K562 (cell line): Measurements from ENCODE around the gene ATP6V1F. TPM values are rescaled to one million over a fixed set of nuclear protein-coding genes. Genes with fewer than 3 reads are reported as not detected.

ENCODE experiments used
- EZH2 ChIP-seq: IDR thresholded peaks from 2 replicates; pipeline ENCODE4 v1.6.1; 2012; ENCODE audit warnings: low read depth, mild to moderate bottlenecking, inconsistent platforms, low read length, borderline replicate concordance
- HDAC1 ChIP-seq, 2 experiments: fragments of 450-650 bp; IDR thresholded peaks; 2 replicates each; pipeline ENCODE4 v1.6.1; 2016 to 2017; ENCODE audit warnings: inconsistent platforms in 1 of 2, mild to moderate bottlenecking in 1 of 2, moderate library complexity in 1 of 2
- KDM5B ChIP-seq: fragments of 200-600 bp; sonication (generic); IDR thresholded peaks from 2 replicates; pipeline ENCODE4 v1.6.1; 2012; ENCODE audit warnings: low read depth, mild to moderate bottlenecking, moderate library complexity, low read length, control low read depth, inconsistent platforms; ENCODE audit not compliant: insufficient replicate concordance
- MYBL2 ChIP-seq, 2 experiments: fragments of 450-650 bp in 1 of 2; sonication (generic) in 1 of 2; formaldehyde crosslinking in 1 of 2; IDR thresholded peaks; 2 replicates each; pipeline versions ENCODE4 v1.6.1 to v1.8.1; 2017 to 2022; ENCODE audit warnings: borderline replicate concordance in 1 of 2, inconsistent platforms in 1 of 2, low read depth in 1 of 2, mild to moderate bottlenecking in 1 of 2, missing genetic modification reagents in 1 of 2, moderate library complexity in 1 of 2
- PTBP1 ChIP-seq: fragments of 200-400 bp; formaldehyde crosslinking; IDR thresholded peaks from 2 replicates; pipeline ENCODE4 v1.6.1; 2017; ENCODE audit warnings: low read depth, low read length
- TAL1 ChIP-seq: fragments of 450-650 bp; IDR thresholded peaks from 2 replicates; pipeline ENCODE4 v1.6.1; 2016; ENCODE audit warnings: mild to moderate bottlenecking
- UBTF ChIP-seq, 2 experiments: IDR thresholded peaks; 2 replicates each; pipeline ENCODE4 v1.6.1; 2012; ENCODE audit warnings: improper control_type of control experiment in 2 of 2, low read depth in 2 of 2, low read length in 2 of 2, borderline replicate concordance in 1 of 2
- ZNF197 ChIP-seq: fragments of 200-800 bp; sonication (Bioruptor generic); IDR thresholded peaks from 2 replicates; pipeline ENCODE4 v1.6.1; 2016; ENCODE audit warnings: low read depth, missing genetic modification characterization, missing compliant biosample characterization
- ZNF780A ChIP-seq: fragments of 250-450 bp; sonication (Bioruptor Pico); IDR thresholded peaks from 2 replicates; pipeline ENCODE4 v1.5.0; 2021; ENCODE audit warnings: mild to moderate bottlenecking
- polyA plus RNA-seq, 8 experiments: library from polyadenylated mRNA; depleted of rRNA in 4 of 8; stranded (reverse) in 5 of 8; unstranded in 3 of 8; fragments of >200 nt; fragmentation: Nextera tagmentation in 2 of 8; fragmentation: Illumina TruSeq in 1 of 8; extraction: Ambion mirVana in 2 of 8; extraction: Trizol in 1 of 8; gene quantifications; 2 replicates each; pipeline versions ENCODE4 v1.2.1 to v1.2.3, GENCODE V29; 2011 to 2014; ENCODE audit warnings: inconsistent platforms in 1 of 8, missing spikeins in 1 of 8
- total RNA-seq, 7 experiments: library from RNA; depleted of rRNA in 6 of 7; stranded (reverse); fragments of >200 nt in 6 of 7; fragmentation: Illumina TruSeq in 2 of 7; extraction: Trizol in 2 of 7; gene quantifications; 2 replicates each; pipeline versions ENCODE4 v1.2.1 to v1.2.3, GENCODE V29; 2011 to 2021; ENCODE audit warnings: low replicate concordance in 1 of 7
- TF ChIP-seq, protein P1 (sequence below): fragments of 250-450 bp; sonication (Bioruptor Pico); IDR thresholded peaks from 2 replicates; pipeline ENCODE4 v1.5.0; 2020; ENCODE audit warnings: mild to moderate bottlenecking, borderline replicate concordance
- TF ChIP-seq, protein P2 (sequence below): sonication (generic); formaldehyde crosslinking; IDR thresholded peaks from 2 replicates; pipeline ENCODE4 v1.9.0; 2022; ENCODE audit warnings: mild to moderate bottlenecking, missing genetic modification reagents
- TF ChIP-seq, protein P3 (sequence below): fragments of 250-450 bp; sonication (Bioruptor Pico); IDR thresholded peaks from 2 replicates; pipeline ENCODE4 v1.4.0; 2020

ATP6V1F gene
- total and polyA plus RNA-seq, 9 of the 15 experiments (the other 6 are each of a cell fraction or from before 2014, with no cell fraction given), result 206 to 1,123 (median 542) TPM

DNA sequence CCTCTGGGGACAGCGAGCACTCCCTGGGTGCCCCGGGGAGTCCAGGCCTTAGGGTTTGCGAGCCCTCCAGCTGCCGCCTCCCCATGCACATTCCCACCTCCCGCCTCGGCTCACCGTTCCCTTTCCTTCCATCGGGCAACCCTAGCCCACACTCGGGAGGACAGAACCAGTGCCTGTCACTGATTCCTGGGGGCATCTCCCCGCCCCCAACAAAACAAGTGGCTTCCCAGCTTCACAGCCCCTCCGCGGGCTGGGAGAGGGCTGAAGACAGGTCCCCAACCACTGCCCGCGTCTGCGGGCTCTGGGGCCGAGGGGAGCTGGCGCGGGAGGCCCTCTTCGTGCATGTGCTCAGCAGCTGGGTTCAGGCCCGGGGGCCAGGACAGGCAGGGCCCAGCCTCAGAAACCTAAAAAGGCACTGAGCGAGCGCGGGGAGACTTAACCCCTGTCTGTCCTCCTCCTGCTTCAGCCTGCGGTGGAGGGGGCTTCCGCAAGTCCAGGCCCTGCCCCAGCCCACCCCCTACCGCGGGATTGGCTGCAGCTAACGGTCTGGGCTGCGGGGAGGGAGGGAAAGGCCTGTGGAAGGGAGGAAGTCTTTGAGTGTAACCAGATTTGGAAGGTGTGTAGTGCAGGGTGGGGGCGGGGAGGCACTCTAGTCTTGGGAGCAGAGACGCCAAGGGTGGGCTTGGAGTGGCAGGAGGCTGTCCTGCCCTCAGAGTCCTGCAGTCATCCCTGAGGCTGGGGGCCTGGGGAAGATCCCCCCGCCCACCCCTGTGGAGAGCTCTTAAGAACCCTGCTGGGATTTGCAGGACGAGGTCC lies 31.3 kb upstream of the ATP6V1F start (continued):
- TF ChIP-seq, protein P1, sequence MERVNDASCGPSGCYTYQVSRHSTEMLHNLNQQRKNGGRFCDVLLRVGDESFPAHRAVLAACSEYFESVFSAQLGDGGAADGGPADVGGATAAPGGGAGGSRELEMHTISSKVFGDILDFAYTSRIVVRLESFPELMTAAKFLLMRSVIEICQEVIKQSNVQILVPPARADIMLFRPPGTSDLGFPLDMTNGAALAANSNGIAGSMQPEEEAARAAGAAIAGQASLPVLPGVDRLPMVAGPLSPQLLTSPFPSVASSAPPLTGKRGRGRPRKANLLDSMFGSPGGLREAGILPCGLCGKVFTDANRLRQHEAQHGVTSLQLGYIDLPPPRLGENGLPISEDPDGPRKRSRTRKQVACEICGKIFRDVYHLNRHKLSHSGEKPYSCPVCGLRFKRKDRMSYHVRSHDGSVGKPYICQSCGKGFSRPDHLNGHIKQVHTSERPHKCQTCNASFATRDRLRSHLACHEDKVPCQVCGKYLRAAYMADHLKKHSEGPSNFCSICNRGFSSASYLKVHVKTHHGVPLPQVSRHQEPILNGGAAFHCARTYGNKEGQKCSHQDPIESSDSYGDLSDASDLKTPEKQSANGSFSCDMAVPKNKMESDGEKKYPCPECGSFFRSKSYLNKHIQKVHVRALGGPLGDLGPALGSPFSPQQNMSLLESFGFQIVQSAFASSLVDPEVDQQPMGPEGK (CRISPR knock-in tag), result no peak
- peak in 1 of 2 experiments; percentile 74; a peak in 2 of 4 replicates for TF ChIP-seq HDAC1 (IDR thresholded peaks at IDR 0.05)
- peak; percentile 72 for TF ChIP-seq KDM5B
- TF ChIP-seq PTBP1, result 0 out of 2 replicates have a peak, but pooled peaks have one; percentile 7
- TF ChIP-seq, protein P2, sequence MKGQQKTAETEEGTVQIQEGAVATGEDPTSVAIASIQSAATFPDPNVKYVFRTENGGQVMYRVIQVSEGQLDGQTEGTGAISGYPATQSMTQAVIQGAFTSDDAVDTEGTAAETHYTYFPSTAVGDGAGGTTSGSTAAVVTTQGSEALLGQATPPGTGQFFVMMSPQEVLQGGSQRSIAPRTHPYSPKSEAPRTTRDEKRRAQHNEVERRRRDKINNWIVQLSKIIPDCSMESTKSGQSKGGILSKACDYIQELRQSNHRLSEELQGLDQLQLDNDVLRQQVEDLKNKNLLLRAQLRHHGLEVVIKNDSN, result no peak
- no peak for TF ChIP-seq ZNF780A (CRISPR knock-in tag)
- TF ChIP-seq TAL1, result no peak
- no peak for TF ChIP-seq MYBL2 (IDR thresholded peaks at IDR 0.05; ENCODE audit: low read depth)
- TF ChIP-seq MYBL2 (CRISPR knock-in tag; IDR thresholded peaks at IDR 0.05; ENCODE audit: borderline replicate concordance), result no peak
- TF ChIP-seq ZNF197 (CRISPR knock-in tag), result 0 out of 2 replicates have a peak, but pooled peaks have one; percentile 26
- TF ChIP-seq UBTF (IDR thresholded peaks at IDR 0.05; ENCODE audit: borderline replicate concordance in 1 of 2, low read depth in 2 of 2, low read length in 2 of 2), result peak in 1 of 2 experiments; percentile 66; a peak in 3 of 4 replicates
- TF ChIP-seq EZH2, result no peak
- TF ChIP-seq, protein P3, sequence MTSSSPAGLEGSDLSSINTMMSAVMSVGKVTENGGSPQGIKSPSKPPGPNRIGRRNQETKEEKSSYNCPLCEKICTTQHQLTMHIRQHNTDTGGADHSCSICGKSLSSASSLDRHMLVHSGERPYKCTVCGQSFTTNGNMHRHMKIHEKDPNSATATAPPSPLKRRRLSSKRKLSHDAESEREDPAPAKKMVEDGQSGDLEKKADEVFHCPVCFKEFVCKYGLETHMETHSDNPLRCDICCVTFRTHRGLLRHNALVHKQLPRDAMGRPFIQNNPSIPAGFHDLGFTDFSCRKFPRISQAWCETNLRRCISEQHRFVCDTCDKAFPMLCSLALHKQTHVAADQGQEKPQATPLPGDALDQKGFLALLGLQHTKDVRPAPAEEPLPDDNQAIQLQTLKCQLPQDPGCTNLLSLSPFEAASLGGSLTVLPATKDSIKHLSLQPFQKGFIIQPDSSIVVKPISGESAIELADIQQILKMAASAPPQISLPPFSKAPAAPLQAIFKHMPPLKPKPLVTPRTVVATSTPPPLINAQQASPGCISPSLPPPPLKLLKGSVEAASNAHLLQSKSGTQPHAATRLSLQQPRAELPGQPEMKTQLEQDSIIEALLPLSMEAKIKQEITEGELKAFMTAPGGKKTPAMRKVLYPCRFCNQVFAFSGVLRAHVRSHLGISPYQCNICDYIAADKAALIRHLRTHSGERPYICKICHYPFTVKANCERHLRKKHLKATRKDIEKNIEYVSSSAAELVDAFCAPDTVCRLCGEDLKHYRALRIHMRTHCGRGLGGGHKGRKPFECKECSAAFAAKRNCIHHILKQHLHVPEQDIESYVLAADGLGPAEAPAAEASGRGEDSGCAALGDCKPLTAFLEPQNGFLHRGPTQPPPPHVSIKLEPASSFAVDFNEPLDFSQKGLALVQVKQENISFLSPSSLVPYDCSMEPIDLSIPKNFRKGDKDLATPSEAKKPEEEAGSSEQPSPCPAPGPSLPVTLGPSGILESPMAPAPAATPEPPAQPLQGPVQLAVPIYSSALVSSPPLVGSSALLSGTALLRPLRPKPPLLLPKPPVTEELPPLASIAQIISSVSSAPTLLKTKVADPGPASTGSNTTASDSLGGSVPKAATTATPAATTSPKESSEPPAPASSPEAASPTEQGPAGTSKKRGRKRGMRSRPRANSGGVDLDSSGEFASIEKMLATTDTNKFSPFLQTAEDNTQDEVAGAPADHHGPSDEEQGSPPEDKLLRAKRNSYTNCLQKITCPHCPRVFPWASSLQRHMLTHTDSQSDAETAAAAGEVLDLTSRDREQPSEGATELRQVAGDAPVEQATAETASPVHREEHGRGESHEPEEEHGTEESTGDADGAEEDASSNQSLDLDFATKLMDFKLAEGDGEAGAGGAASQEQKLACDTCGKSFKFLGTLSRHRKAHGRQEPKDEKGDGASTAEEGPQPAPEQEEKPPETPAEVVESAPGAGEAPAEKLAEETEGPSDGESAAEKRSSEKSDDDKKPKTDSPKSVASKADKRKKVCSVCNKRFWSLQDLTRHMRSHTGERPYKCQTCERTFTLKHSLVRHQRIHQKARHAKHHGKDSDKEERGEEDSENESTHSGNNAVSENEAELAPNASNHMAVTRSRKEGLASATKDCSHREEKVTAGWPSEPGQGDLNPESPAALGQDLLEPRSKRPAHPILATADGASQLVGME, result peak; percentile 88
